SK-N-SH treated with all-trans-retinoic acid at 6 μM for 48 hours (cell line): ENCODE data around the gene GPRIN1.

Experiments used
- BACH2 ChIP-seq: fragments of 250-450 bp; sonication (Bioruptor Pico); IDR thresholded peaks from 2 replicates; pipeline ENCODE4 v1.9.0; 2021; ENCODE audit warnings: mild to moderate bottlenecking, borderline replicate concordance
- ESRRG ChIP-seq: fragments of 250-450 bp; sonication (Bioruptor Pico); IDR thresholded peaks from 2 replicates; pipeline ENCODE4 v1.6.1; 2021; ENCODE audit warnings: mild to moderate bottlenecking
- GLIS3 ChIP-seq: fragments of 250-450 bp; sonication (Bioruptor Pico); IDR thresholded peaks from 2 replicates; pipeline ENCODE4 v1.5.0; 2020; ENCODE audit warnings: mild to moderate bottlenecking, moderate library complexity
- RARB ChIP-seq: fragments of 250-450 bp; sonication (Bioruptor Pico); IDR thresholded peaks from 2 replicates; pipeline ENCODE4 v1.8.0; 2021; ENCODE audit warnings: mild to moderate bottlenecking, moderate library complexity
- SNAI2 ChIP-seq: fragments of 250-450 bp; sonication (Bioruptor Pico); IDR thresholded peaks from 2 replicates; pipeline ENCODE4 v1.5.0; 2020; ENCODE audit warnings: mild to moderate bottlenecking, moderate library complexity
- TCF4 ChIP-seq: fragments of 250-450 bp; sonication (Bioruptor Pico); IDR thresholded peaks from 2 replicates; pipeline ENCODE4 v1.8.0; 2021; ENCODE audit warnings: mild to moderate bottlenecking, moderate library complexity, borderline replicate concordance
- ZFP3 ChIP-seq: fragments of 250-450 bp; sonication (Bioruptor Pico); IDR thresholded peaks from 2 replicates; pipeline ENCODE4 v1.5.0; 2020; ENCODE audit warnings: mild to moderate bottlenecking, moderate library complexity
- ZFP30 ChIP-seq: fragments of 450-650 bp; formaldehyde crosslinking; IDR thresholded peaks from 2 replicates; pipeline ENCODE4 v1.5.0; 2022; ENCODE audit warnings: mild to moderate bottlenecking, moderate library complexity
- ZNF70 ChIP-seq: fragments of 450-650 bp; formaldehyde crosslinking; IDR thresholded peaks from 2 replicates; pipeline ENCODE4 v1.5.0; 2020; ENCODE audit warnings: mild to moderate bottlenecking, moderate library complexity
- TF ChIP-seq, protein P1 (sequence below): fragments of 250-450 bp; sonication (Bioruptor Pico); IDR thresholded peaks from 2 replicates; pipeline ENCODE4 v1.8.0; 2021; ENCODE audit warnings: low read depth, mild to moderate bottlenecking, moderate library complexity, borderline replicate concordance

GRCh38 chr5:176561259-176561658, 48.7 kb downstream of the GPRIN1 start:
- no peak for TF ChIP-seq ZFP3 (CRISPR knock-in tag)
- TF ChIP-seq ZFP30 (CRISPR knock-in tag), result no peak
- TF ChIP-seq ZNF70 (CRISPR knock-in tag), result no peak
- TF ChIP-seq GLIS3 (CRISPR knock-in tag), result no peak
- TF ChIP-seq, protein P1, sequence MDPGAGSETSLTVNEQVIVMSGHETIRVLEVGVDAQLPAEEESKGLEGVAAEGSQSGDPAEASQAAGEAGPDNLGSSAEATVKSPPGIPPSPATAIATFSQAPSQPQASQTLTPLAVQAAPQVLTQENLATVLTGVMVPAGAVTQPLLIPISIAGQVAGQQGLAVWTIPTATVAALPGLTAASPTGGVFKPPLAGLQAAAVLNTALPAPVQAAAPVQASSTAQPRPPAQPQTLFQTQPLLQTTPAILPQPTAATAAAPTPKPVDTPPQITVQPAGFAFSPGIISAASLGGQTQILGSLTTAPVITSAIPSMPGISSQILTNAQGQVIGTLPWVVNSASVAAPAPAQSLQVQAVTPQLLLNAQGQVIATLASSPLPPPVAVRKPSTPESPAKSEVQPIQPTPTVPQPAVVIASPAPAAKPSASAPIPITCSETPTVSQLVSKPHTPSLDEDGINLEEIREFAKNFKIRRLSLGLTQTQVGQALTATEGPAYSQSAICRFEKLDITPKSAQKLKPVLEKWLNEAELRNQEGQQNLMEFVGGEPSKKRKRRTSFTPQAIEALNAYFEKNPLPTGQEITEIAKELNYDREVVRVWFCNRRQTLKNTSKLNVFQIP (CRISPR knock-in tag), result no peak
- TF ChIP-seq TCF4, result no peak
- TF ChIP-seq RARB (CRISPR knock-in tag), result no peak
- no peak for TF ChIP-seq ESRRG
- TF ChIP-seq SNAI2 (CRISPR knock-in tag), result no peak
- TF ChIP-seq BACH2 (CRISPR knock-in tag), result no peak
